CD4-positive, alpha-beta T cell treated with Interleukin-1 beta for 1 hour (primary cell): ENCODE data around the gene PPP1R37.

Source experiments
- DNase-seq, 2 donors: peaks; one replicate each; pipeline ENCODE4 v3.0.0-alpha.2; 2020 to 2022

The PPP1R37 gene

GRCh38 chr19:45140533-45140932 is 47.6 kb downstream of the PPP1R37 start:
- no peak for DNase-seq

GRCh38 chr19:45141203-45141900 is 48.4 kb downstream of the PPP1R37 start:
- DNase-seq = no peak

GRCh38 chr19:45142016-45142725 is 49.2 kb downstream of the PPP1R37 start:
- no peak for DNase-seq

GRCh38 chr19:45142726-45143110 is 49.7 kb downstream of the PPP1R37 start:
- no peak for DNase-seq

- no peak for DNase-seq
Measured at GRCh38 chr19:45144431-45145269, 51.7 kb downstream of the PPP1R37 start.

GRCh38 chr19:45145270-45146189 is 52.6 kb downstream of the PPP1R37 start:
- DNase-seq = no peak

- DNase-seq = no peak
Measured at GRCh38 chr19:45146251-45146650, 53.3 kb downstream of the PPP1R37 start.

GRCh38 chr19:45146741-45147205 is 53.8 kb downstream of the PPP1R37 start:
- no peak for DNase-seq

GRCh38 chr19:45147835-45148676 is 55.1 kb downstream of the PPP1R37 start:
- DNase-seq = no peak

- no peak for DNase-seq
Measured at GRCh38 chr19:45149129-45149528, 56.1 kb downstream of the PPP1R37 start.

GRCh38 chr19:45150180-45150579 is 57.2 kb downstream of the PPP1R37 start:
- DNase-seq = no peak

- DNase-seq = no peak
Measured at GRCh38 chr19:45150751-45151281, 57.8 kb downstream of the PPP1R37 start.

GRCh38 chr19:45151320-45151719 is 58.3 kb downstream of the PPP1R37 start:
- no peak for DNase-seq

- no peak for DNase-seq
Measured at GRCh38 chr19:45151821-45152503, 59.0 kb downstream of the PPP1R37 start.

- peak; percentile 45 to 58 for DNase-seq
Measured at GRCh38 chr19:45152504-45153338, 59.7 kb downstream of the PPP1R37 start.

- DNase-seq = peak; percentile 33 to 44
Measured at GRCh38 chr19:45153339-45154063, 60.5 kb downstream of the PPP1R37 start.

- DNase-seq = no peak
Measured at GRCh38 chr19:45154064-45154827, 61.3 kb downstream of the PPP1R37 start.
